ENCODE results near the gene DGCR2. TPM values are rescaled to one million over a fixed set of nuclear protein-coding genes. Genes with fewer than 3 reads are reported as not detected.

The DGCR2 gene
- total RNA-seq, 1 experiment from 2014 or later: 41.1 TPM

DNA sequence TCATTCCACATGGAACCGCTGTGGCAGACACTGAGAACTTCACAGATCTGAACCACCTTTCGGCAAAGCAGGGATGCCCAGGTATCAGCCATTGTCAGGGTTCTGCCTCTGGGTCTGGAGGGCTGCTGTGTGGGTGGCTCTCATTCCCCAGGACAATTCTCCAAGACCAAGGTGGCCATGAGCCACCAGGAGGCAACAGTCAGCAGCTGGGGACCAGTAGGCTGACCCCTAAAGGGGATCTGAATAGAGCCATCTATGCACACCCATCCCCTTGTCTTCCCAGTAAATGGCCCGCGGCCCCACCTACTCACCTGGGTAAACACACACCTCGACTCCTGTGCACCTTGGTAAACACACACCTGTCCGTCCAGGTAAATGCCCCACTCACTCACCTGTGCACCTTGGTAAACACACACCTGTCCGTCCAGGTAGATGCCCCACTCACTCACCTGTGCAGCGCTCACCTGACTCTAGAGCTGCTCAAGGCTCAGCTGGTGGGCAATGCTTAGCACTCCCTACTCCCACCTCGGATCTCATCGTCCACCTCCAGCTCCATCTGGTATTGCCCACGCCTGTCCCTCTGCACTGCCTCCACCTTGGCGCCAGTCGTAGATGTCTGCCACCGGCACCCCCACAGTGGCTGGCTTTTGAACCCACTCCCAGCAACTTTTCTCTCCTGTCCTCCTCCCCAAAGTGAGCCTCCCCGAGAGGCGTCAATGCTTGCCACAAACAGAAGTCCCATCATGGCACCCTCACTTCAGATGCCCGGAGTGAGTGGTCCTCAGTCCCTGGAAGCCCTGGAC lies 46.1 kb upstream of the DGCR2 start:
- H3K4me1 ChIP-seq (ENCODE audit: insufficient read depth, low read length, poor library complexity, severe bottlenecking): peaks cover 12% of the 10 kb centered on the region
- H3K27ac ChIP-seq (ENCODE audit: low read depth, low read length, poor library complexity, severe bottlenecking): no peak overlapping the region
- TF ChIP-seq, protein P1, sequence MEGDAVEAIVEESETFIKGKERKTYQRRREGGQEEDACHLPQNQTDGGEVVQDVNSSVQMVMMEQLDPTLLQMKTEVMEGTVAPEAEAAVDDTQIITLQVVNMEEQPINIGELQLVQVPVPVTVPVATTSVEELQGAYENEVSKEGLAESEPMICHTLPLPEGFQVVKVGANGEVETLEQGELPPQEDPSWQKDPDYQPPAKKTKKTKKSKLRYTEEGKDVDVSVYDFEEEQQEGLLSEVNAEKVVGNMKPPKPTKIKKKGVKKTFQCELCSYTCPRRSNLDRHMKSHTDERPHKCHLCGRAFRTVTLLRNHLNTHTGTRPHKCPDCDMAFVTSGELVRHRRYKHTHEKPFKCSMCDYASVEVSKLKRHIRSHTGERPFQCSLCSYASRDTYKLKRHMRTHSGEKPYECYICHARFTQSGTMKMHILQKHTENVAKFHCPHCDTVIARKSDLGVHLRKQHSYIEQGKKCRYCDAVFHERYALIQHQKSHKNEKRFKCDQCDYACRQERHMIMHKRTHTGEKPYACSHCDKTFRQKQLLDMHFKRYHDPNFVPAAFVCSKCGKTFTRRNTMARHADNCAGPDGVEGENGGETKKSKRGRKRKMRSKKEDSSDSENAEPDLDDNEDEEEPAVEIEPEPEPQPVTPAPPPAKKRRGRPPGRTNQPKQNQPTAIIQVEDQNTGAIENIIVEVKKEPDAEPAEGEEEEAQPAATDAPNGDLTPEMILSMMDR (conservative IDR thresholded peaks at IDR 0.05; ENCODE audit: low read depth, low read length): no peak
- TF ChIP-seq EZH2 (IDR thresholded peaks at IDR 0.05; ENCODE audit: borderline replicate concordance, low read depth, low read length, poor library complexity, severe bottlenecking): no peak
- no peak for DNase-seq (ENCODE audit: low spot score)
- BruUV-seq (replicated peaks): no TSS peak
- CTCF ChIA-PET: no interaction called here
- intact Hi-C loops (cut with micrococcal nuclease; ENCODE audit: unreplicated experiment): no loop called here
- H3K9me3 ChIP-seq (ENCODE audit: low read depth, low read length, poor library complexity, severe bottlenecking): no peaks in the 10 kb centered on the region
- POLR2A ChIA-PET (ENCODE audit: low non-redundant PET): no interaction called here
- no peak overlapping the region for H3K4me3 ChIP-seq (ENCODE audit: low read depth, low read length, poor library complexity, severe bottlenecking)
- no peaks in the 10 kb centered on the region for H3K36me3 ChIP-seq (ENCODE audit: insufficient read depth, low read length, poor library complexity, severe bottlenecking)
- H3K27me3 ChIP-seq (replicated peaks; ENCODE audit: insufficient read depth, low read depth, low read length, poor library complexity): peaks cover 34% of the 10 kb centered on the region

DNA sequence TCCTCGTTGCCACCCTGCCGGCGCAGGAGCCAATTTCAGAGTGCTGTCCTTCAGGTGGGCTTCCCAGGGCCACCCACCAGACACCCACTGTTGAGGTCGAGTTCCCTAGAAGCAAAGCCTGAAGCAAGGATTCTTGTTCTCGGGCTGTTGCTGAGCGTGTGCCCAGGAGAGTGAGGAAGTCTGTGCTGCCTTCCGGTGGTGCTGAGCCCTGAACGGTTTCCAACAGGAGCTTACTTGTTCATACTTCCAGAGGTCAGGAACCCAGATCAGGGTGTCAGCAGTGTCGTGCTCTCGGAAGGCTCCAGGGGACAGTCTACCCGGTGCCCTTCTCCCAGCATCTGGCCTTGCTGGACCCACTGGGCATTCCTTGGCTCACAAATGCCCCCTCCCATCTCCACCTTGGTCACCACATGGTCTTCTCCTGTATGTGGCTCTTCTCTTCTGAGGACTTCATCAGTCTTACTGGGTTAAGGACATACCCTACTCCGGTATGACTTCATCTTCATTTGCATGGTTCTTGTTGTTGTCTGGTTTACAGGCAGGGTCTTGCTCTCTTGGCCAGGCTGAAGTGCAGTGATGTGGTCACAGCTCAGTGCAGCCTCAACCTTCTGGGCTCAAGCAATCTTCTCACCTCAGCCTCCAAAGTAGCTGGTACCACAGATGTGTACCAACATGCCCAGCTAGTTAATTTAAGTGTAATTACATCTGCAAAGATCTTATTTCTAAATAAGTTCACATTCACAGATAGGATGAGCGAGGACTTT lies 45.1 kb upstream of the DGCR2 start:
- Histone ChIP-seq H3K27ac (ENCODE audit: low read depth, low read length, poor library complexity, severe bottlenecking) (no peak overlapping the region), H3K9me3 (ENCODE audit: low read depth, low read length, poor library complexity, severe bottlenecking) (no peaks in the 10 kb centered on the region), H3K27me3 (replicated peaks; ENCODE audit: insufficient read depth, low read depth, low read length, poor library complexity) (peaks cover 34% of the 10 kb centered on the region), H3K36me3 (ENCODE audit: insufficient read depth, low read length, poor library complexity, severe bottlenecking) (no peaks in the 10 kb centered on the region), H3K4me3 (ENCODE audit: low read depth, low read length, poor library complexity, severe bottlenecking) (no peak overlapping the region), H3K4me1 (ENCODE audit: insufficient read depth, low read length, poor library complexity, severe bottlenecking) (peaks cover 2% of the 10 kb centered on the region)
- DNase-seq (ENCODE audit: low spot score): no peak
- CTCF ChIA-PET: no interaction called here
- POLR2A ChIA-PET (ENCODE audit: low non-redundant PET): no interaction called here
- intact Hi-C loops (cut with micrococcal nuclease; ENCODE audit: unreplicated experiment): no loop called here
- BruUV-seq (replicated peaks): no TSS peak
- TF ChIP-seq, protein P1 (conservative IDR thresholded peaks at IDR 0.05; ENCODE audit: low read depth, low read length): no peak
- no peak for TF ChIP-seq EZH2 (IDR thresholded peaks at IDR 0.05; ENCODE audit: borderline replicate concordance, low read depth, low read length, poor library complexity, severe bottlenecking)

GRCh38 chr22:19166421-19166820 lies 44.2 kb upstream of the DGCR2 start:
- H3K27ac ChIP-seq (ENCODE audit: low read depth, low read length, poor library complexity, severe bottlenecking): no peak overlapping the region
- peaks cover 2% of the 10 kb centered on the region for H3K4me1 ChIP-seq (ENCODE audit: insufficient read depth, low read length, poor library complexity, severe bottlenecking)
- BruUV-seq (replicated peaks): no TSS peak
- POLR2A ChIA-PET (ENCODE audit: low non-redundant PET): no interaction called here
- H3K9me3 ChIP-seq (ENCODE audit: low read depth, low read length, poor library complexity, severe bottlenecking): no peaks in the 10 kb centered on the region
- no peak overlapping the region for H3K4me3 ChIP-seq (ENCODE audit: low read depth, low read length, poor library complexity, severe bottlenecking)
- no peaks in the 10 kb centered on the region for H3K36me3 ChIP-seq (ENCODE audit: insufficient read depth, low read length, poor library complexity, severe bottlenecking)
- H3K27me3 ChIP-seq (replicated peaks; ENCODE audit: insufficient read depth, low read depth, low read length, poor library complexity): peaks cover 34% of the 10 kb centered on the region
- CTCF ChIA-PET: no interaction called here
- no peak for DNase-seq (ENCODE audit: low spot score)
- intact Hi-C loops (cut with micrococcal nuclease; ENCODE audit: unreplicated experiment): no loop called here
- TF ChIP-seq, protein P1 (conservative IDR thresholded peaks at IDR 0.05; ENCODE audit: low read depth, low read length): no peak
- TF ChIP-seq EZH2 (IDR thresholded peaks at IDR 0.05; ENCODE audit: borderline replicate concordance, low read depth, low read length, poor library complexity, severe bottlenecking): no peak
